ENCODE measurements around the gene GPN1. TPM values are rescaled to one million over a fixed set of nuclear protein-coding genes. Genes with fewer than 3 reads are reported as not detected.

Gene GPN1
- total RNA-seq: 10 to 100 TPM; 12.3 to 27.7 (median 19.7) TPM

- Histone ChIP-seq H3K27me3 (no peaks in the 10 kb centered on the region), H3K4me1 (peaks cover 0 to 17% (median 5%) of the 10 kb centered on the region in 4 donors), H3K9me3 (no peaks in the 10 kb centered on the region), H3K36me3 (peaks cover 0 to 18% (median 0%) of the 10 kb centered on the region in 3 donors), H3K27ac (peak within 1 kb of the TSS; percentile 52 to 79 (median 61)), H3K4me3 (peak within 1 kb of the TSS; percentile 58 to 80 (median 72))
- DNase-seq: peak; percentile 92 to 96 (median 92)
- TF ChIP-seq CTCF (IDR thresholded peaks at IDR 0.05) (no peak), POLR2A (IDR thresholded peaks at IDR 0.05) (peak; percentile 19 to 44)
These were observed at the start of gene GPN1, which contains the start of gene CCDC121 for GRCh38 chr2:27628767-27629709. TSS of gene GPN1 (plus strand) at chr2:27629050. CDS start at chr2:27629059, 9 bp downstream. TSS of gene CCDC121 (minus strand) at chr2:27629012. CDS start at chr2:27627799, 1,213 bp downstream.

- no peak for TF ChIP-seq CTCF (IDR thresholded peaks at IDR 0.05)
- TF ChIP-seq POLR2A (IDR thresholded peaks at IDR 0.05): no peak
- H3K27me3 ChIP-seq: no peaks in the 10 kb centered on the region
These were observed 47.3 kb upstream of the GPN1 start for GRCh38 chr2:27581417-27582128.

GRCh38 chr2:27582129-27582694 lies 46.6 kb upstream of the GPN1 start:
- Histone ChIP-seq H3K4me3 (peak overlapping the region; percentile 49 to 67 (median 63)), H3K27ac (peak overlapping the region; percentile 41 to 70 (median 65)), H3K36me3 (no peaks in the 10 kb centered on the region), H3K4me1 (peaks cover 0 to 21% (median 0%) of the 10 kb centered on the region in 4 donors), H3K9me3 (no peaks in the 10 kb centered on the region), H3K27me3 (no peaks in the 10 kb centered on the region)
- no peak for TF ChIP-seq CTCF (IDR thresholded peaks at IDR 0.05)
- TF ChIP-seq POLR2A (IDR thresholded peaks at IDR 0.05): no peak
- DNase-seq: no peak

More at GRCh38 chr2:27581417-27582128, 47.3 kb upstream of the GPN1 start:
- Histone ChIP-seq H3K27ac (peak overlapping the region in 1 of 4 donors; percentile 70), H3K9me3 (peaks cover 0 to 2% (median 0%) of the 10 kb centered on the region in 4 donors), H3K4me3 (no peak overlapping the region), H3K4me1 (peaks cover 0 to 21% (median 0%) of the 10 kb centered on the region in 4 donors), H3K36me3 (no peaks in the 10 kb centered on the region)
- DNase-seq: peak in 1 of 3 donors; percentile 43

- TF ChIP-seq POLR2A (IDR thresholded peaks at IDR 0.05) (peak in 1 of 2 donors; percentile 35), CTCF (IDR thresholded peaks at IDR 0.05) (no peak)
- no peaks in the 10 kb centered on the region for H3K36me3 ChIP-seq
- H3K4me1 ChIP-seq: peaks cover 0 to 21% (median 0%) of the 10 kb centered on the region in 4 donors
- H3K27ac ChIP-seq: peak within 1 kb of the TSS; percentile 41 to 70 (median 65)
- no peaks in the 10 kb centered on the region for H3K27me3 ChIP-seq
- peak; percentile 84 to 95 (median 88) for DNase-seq
- H3K9me3 ChIP-seq: no peaks in the 10 kb centered on the region
- peak within 1 kb of the TSS; percentile 49 to 67 (median 63) for H3K4me3 ChIP-seq
These were observed 46.0 kb upstream of the GPN1 start, which contains the start of gene ZNF512 for GRCh38 chr2:27582695-27583389. TSS of gene ZNF512 (plus strand) at chr2:27583042. CDS start at chr2:27583113, 71 bp downstream.

All from Peyer's patch (tissue), 4 donors.